Stimulated activated CD8-positive, alpha-beta memory T cell treated with anti-CD3 and anti-CD28 coated beads, Interleukin-15, amount 100 ng/mL, for 1 hour (primary cell): Measurements from ENCODE around the gene TRPM5.
A peak's percentile ranks its signal among the peaks of the same experiment; 100 is the strongest.

ENCODE experiments used
- DNase-seq: peaks from one replicate; pipeline ENCODE4 v3.0.0-alpha.2; 2020; ENCODE audit warnings: low read depth

Gene TRPM5

GRCh38 chr11:2420502-2421225 lies 23.6 kb downstream of the TRPM5 start:
- peak; percentile 41 for DNase-seq

- peak; percentile 30 for DNase-seq
Measured at GRCh38 chr11:2419638-2420501, 24.4 kb downstream of the TRPM5 start.

GRCh38 chr11:2418693-2419360 lies 25.5 kb downstream of the TRPM5 start:
- DNase-seq = no peak

- DNase-seq = no peak
Measured at GRCh38 chr11:2417856-2418692, 26.2 kb downstream of the TRPM5 start.

GRCh38 chr11:2416765-2417164 lies 27.5 kb downstream of the TRPM5 start:
- DNase-seq = no peak

GRCh38 chr11:2415601-2416380 lies 28.5 kb downstream of the TRPM5 start:
- DNase-seq = no peak

GRCh38 chr11:2415171-2415570 lies 29.1 kb downstream of the TRPM5 start:
- DNase-seq = no peak

GRCh38 chr11:2414616-2415015 lies 29.7 kb downstream of the TRPM5 start:
- no peak for DNase-seq

- no peak for DNase-seq
Measured at GRCh38 chr11:2413742-2414579, 30.4 kb downstream of the TRPM5 start.

GRCh38 chr11:2412323-2412722 lies 32.0 kb downstream of the TRPM5 start:
- DNase-seq = no peak

- no peak for DNase-seq
Measured at GRCh38 chr11:2411446-2412305, 32.6 kb downstream of the TRPM5 start.

GRCh38 chr11:2410616-2411015 lies 33.7 kb downstream of the TRPM5 start:
- DNase-seq = no peak

GRCh38 chr11:2409611-2410468 lies 34.5 kb downstream of the TRPM5 start:
- no peak for DNase-seq

- no peak for DNase-seq
Measured at GRCh38 chr11:2409126-2409525, 35.2 kb downstream of the TRPM5 start.

- DNase-seq = no peak
Measured at GRCh38 chr11:2408671-2409070, 35.6 kb downstream of the TRPM5 start.

- no peak for DNase-seq
Measured at GRCh38 chr11:2406878-2407410, 37.4 kb downstream of the TRPM5 start.

GRCh38 chr11:2406451-2406850 lies 37.9 kb downstream of the TRPM5 start:
- DNase-seq = no peak

GRCh38 chr11:2404735-2405196 lies 39.5 kb downstream of the TRPM5 start:
- no peak for DNase-seq
